ENCODE measurements around the gene SNX30. TPM values are rescaled to one million over a fixed set of nuclear protein-coding genes. Genes with fewer than 3 reads are reported as not detected.

SNX30 gene
- polyA plus RNA-seq, 3 donors, result 19.7 to 21.6 (median 19.8) TPM

- DNase-seq (ENCODE audit: low read depth in 3 of 3, low spot score in 2 of 3), result no peak
Observed at GRCh38 chr9:112777914-112778313, 27.4 kb downstream of the SNX30 start.

GRCh38 chr9:112780450-112781036 lies 30.0 kb downstream of the SNX30 start:
- DNase-seq (ENCODE audit: low read depth in 3 of 3, low spot score in 2 of 3), result no peak

DNA sequence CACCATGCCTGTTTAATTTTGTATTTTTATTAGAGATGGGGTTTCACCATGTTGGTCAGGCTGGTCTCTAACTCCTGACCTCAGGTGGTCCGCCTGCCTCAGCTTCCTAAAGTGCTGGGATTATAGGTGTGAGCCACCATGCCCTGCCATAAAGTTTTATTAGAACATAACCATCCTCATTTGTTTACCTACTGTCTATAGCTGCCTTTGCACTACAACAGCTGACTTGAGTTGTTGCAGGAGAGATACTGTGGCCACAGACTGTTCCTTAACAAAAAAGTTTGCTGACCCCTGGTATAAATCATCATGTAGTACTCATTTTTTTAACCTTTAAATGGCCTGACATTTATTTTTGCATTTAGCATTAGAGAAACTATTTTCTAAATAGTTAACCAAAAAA lies 31.7 kb downstream of the SNX30 start:
- no peak for DNase-seq (ENCODE audit: low read depth in 3 of 3, low spot score in 2 of 3)

- no peak for DNase-seq (ENCODE audit: low read depth in 3 of 3, low spot score in 2 of 3)
Observed at GRCh38 chr9:112783551-112783954, 33.0 kb downstream of the SNX30 start.

GRCh38 chr9:112784020-112784785 lies 33.6 kb downstream of the SNX30 start:
- no peak for DNase-seq (ENCODE audit: low read depth in 3 of 3, low spot score in 2 of 3)

DNA sequence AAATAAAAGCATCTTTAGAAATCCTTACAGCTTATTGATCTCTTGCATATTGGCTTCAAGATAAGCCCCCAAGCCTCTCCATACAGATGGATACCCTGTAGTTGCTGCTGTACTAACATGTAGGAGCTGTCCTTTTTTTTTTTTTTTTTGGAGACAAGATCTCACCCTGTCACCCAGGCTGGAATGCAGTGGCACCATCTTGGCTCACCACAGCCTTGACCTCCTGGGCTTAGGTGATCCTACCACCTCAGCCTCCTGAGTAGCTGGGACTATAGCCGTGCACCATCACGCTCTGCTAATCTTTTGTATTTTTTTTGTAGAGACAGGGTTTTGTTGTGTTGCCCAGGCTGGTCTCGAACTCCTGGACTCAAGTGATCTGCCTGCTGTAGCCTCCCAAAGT lies 35.4 kb downstream of the SNX30 start:
- DNase-seq (ENCODE audit: low read depth in 3 of 3, low spot score in 2 of 3), result no peak

- DNase-seq (ENCODE audit: low read depth in 3 of 3, low spot score in 2 of 3), result no peak
Observed at GRCh38 chr9:112786829-112787520, 36.4 kb downstream of the SNX30 start.

DNA sequence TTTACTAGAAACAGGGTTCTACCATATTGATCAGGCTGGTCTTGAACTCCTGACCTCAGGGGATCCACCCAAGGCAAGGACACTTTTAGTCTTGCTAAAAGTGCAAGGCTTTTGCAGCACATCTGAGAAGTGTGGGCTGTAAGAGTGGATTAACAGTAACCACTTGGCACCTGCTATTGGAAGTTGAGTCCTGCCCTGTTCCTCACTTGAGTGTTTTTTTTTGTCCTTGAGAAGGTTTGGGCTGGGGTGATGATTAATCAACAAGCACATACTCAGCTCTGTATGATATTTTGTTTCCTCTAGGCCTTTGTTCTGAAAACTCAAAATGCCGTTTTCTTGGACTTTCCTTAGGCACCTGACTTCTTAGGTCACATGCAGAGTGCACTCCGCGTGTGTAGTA lies 37.4 kb downstream of the SNX30 start:
- no peak for DNase-seq (ENCODE audit: low read depth in 3 of 3, low spot score in 2 of 3)

- DNase-seq (ENCODE audit: low read depth in 3 of 3, low spot score in 2 of 3), result no peak
Observed at GRCh38 chr9:112789473-112789872, 38.9 kb downstream of the SNX30 start.

- no peak for DNase-seq (ENCODE audit: low read depth in 3 of 3, low spot score in 2 of 3)
Observed at GRCh38 chr9:112789891-112790774, 39.6 kb downstream of the SNX30 start.

GRCh38 chr9:112792670-112793069 lies 42.1 kb downstream of the SNX30 start:
- no peak for DNase-seq (ENCODE audit: low read depth in 3 of 3, low spot score in 2 of 3)

GRCh38 chr9:112793213-112793810 lies 42.8 kb downstream of the SNX30 start:
- no peak for DNase-seq (ENCODE audit: low read depth in 3 of 3, low spot score in 2 of 3)

GRCh38 chr9:112794731-112795130 lies 44.2 kb downstream of the SNX30 start:
- no peak for DNase-seq (ENCODE audit: low read depth in 3 of 3, low spot score in 2 of 3)

DNA sequence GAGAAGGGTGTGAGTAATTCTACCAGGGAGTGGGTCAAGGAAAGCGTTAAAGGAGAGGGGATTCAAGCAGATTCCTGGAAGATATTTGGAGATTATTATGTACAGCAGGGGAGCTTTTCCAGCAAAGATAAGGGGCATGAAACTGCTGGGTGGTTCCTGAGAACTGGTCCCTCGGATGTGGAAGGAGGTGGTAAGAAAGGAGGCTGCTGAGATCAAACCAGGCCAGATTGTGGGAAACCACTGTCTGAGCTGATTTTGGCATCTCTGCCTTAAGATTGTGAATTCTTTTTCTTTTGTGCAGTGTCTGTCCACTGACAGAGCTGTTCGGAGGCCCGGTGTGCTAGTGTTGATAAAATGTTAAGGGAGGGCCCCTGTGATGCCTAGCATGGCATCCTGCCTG lies 45.4 kb downstream of the SNX30 start:
- no peak for DNase-seq (ENCODE audit: low read depth in 3 of 3, low spot score in 2 of 3)

DNA sequence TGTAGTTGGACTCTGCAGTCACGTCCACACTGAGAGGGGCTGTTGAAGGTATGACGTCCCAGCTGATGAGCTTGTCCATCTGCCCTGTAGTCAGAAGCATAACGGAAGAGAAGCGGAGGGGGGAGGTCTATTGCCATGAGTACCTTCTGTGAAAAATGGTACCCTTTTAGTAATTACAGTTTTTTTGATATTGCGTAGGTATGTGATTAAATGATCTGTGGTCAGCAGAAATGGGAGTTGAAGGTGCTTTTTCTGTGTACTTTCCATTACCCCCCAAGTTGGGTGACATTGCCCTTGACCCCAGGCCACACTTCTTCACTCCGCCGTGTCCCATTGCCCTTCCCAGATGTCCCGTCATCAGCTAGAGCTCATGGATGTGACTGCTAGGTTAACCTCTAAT lies 45.9 kb downstream of the SNX30 start:
- no peak for DNase-seq (ENCODE audit: low read depth in 3 of 3, low spot score in 2 of 3)

GRCh38 chr9:112809351-112809848 lies 58.8 kb downstream of the SNX30 start:
- DNase-seq (ENCODE audit: low read depth in 3 of 3, low spot score in 2 of 3), result no peak

GRCh38 chr9:112809906-112810305 lies 59.3 kb downstream of the SNX30 start:
- no peak for DNase-seq (ENCODE audit: low read depth in 3 of 3, low spot score in 2 of 3)

- DNase-seq (ENCODE audit: low read depth in 3 of 3, low spot score in 2 of 3), result no peak
Observed at GRCh38 chr9:112810696-112811490, 60.3 kb downstream of the SNX30 start.

- no peak for DNase-seq (ENCODE audit: low read depth in 3 of 3, low spot score in 2 of 3)
Observed at GRCh38 chr9:112811518-112811917, 61.0 kb downstream of the SNX30 start.

DNA sequence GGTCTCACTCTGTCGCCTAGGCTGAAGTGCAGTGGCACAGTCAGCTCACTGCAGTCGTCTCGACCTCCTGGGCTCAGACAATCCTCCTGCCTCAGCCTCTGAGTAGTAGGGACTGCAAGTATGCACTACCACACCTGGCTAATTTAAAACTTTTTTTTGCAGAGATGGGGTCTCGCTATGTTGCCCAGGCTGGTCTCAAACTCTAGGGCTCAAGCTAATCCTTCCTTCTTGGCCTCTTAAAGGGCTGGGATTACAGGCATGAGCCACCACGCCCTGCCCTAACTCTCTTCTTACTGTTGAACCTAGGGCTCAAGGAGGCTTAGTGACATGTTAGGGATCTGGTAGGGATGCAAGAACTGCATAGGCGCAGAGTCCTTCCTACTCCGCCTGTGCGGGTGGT lies 65.3 kb downstream of the SNX30 start:
- no peak for DNase-seq (ENCODE audit: low read depth in 3 of 3, low spot score in 2 of 3)

Data from right renal cortex interstitium (tissue), 3 donors.